Activated B cell treated with CpG ODN at 0.5 μM for 24 hours (primary cell): ENCODE measurements around the gene AGAP2. TPM values are rescaled to one million over a fixed set of nuclear protein-coding genes. Genes with fewer than 3 reads are reported as not detected.

Source experiments
- ATAC-seq: fragments of 200-7000 bp; cut with Tn5 transposase; one replicate; pipeline ENCODE4 v1.10.0; 2021; ENCODE audit warnings: low read depth, mild to moderate bottlenecking, moderate library complexity
- CTCF ChIA-PET: fragments of 350-600 bp; sonication (Branson Sonifier 250); formaldehyde crosslinking; loops from one replicate; lab custom pipeline; 2021; ENCODE audit warnings: antibody characterized with exemption; lab: Charles Lee
- POLR2A ChIA-PET: fragments of 350-600 bp; sonication (Branson Sonifier 250); formaldehyde crosslinking; loops from one replicate; lab custom pipeline; 2021; ENCODE audit warnings: antibody characterized with exemption; lab: Charles Lee
- DNase-seq: peaks from one replicate; pipeline ENCODE4 v3.0.0; 2022
- H3K27ac Mint-ChIP-seq: one replicate; pipeline ENCODE4 v1.8.0; 2020; ENCODE audit warnings: mixed read lengths
- H3K27me3 Mint-ChIP-seq: one replicate; pipeline ENCODE4 v1.8.0; 2021; ENCODE audit warnings: mixed read lengths
- H3K36me3 Mint-ChIP-seq: one replicate; pipeline ENCODE4 v1.8.0; 2021; ENCODE audit warnings: low read depth, mixed read lengths
- H3K4me1 Mint-ChIP-seq: one replicate; pipeline ENCODE4 v1.8.0; 2021; ENCODE audit warnings: mixed read lengths
- H3K4me3 Mint-ChIP-seq: one replicate; pipeline ENCODE4 v1.8.0; 2020; ENCODE audit warnings: mild to moderate bottlenecking, mixed read lengths
- H3K9me3 Mint-ChIP-seq: one replicate; pipeline ENCODE4 v1.8.0; 2020; ENCODE audit warnings: mixed read lengths
- CTCF ChIP-seq: fragments of 200-600 bp; IDR thresholded peaks from one replicate; pipeline ENCODE4 v1.8.0; 2022; ENCODE audit warnings: antibody characterized with exemption, mild to moderate bottlenecking
- intact Hi-C: fragments of 100-400 bp; cut with micrococcal nuclease; formaldehyde crosslinking; loops from one replicate; pipeline ENCODE4 v1.15.1; 2024
- total RNA-seq: library from RNA; stranded (reverse); gene quantifications from 2 replicates; pipeline ENCODE4 v1.2.3, GENCODE V29; 2022

Gene AGAP2
- total RNA-seq, 1 donor from 2014 or later, result 18.5 TPM

GRCh38 chr12:57732726-57733593 lies 5.6 kb downstream of the AGAP2 start:
- ChIA-PET CTCF (interaction anchor here (0.7 kb wide), 1 partner anchor 351 kb away, joined by 3 read pairs; no protein-coding TSS in a partner anchor), POLR2A (interaction anchor here (0.6 to 1.0 kb wide), 2 partner anchors 8 to 9 kb away, joined by 3 to 6 read pairs; no protein-coding TSS in a partner anchor)
- DNase-seq, result no peak
- ATAC-seq, result no peak
- no peak for TF ChIP-seq CTCF
- Mint-ChIP-seq H3K9me3 (no peaks in the 10 kb centered on the region), H3K4me3 (no peak overlapping the region), H3K27ac (no peak overlapping the region), H3K27me3 (no peaks in the 10 kb centered on the region), H3K4me1 (peaks cover 3% of the 10 kb centered on the region), H3K36me3 (peaks cover 73% of the 10 kb centered on the region)
- intact Hi-C loops, result no loop called here

GRCh38 chr12:57732270-57732669 lies 6.3 kb downstream of the AGAP2 start:
- H3K4me3 Mint-ChIP-seq, result no peak overlapping the region
- TF ChIP-seq CTCF, result no peak
- H3K9me3 Mint-ChIP-seq, result no peaks in the 10 kb centered on the region
- ATAC-seq, result no peak
- no peaks in the 10 kb centered on the region for H3K27me3 Mint-ChIP-seq
- ChIA-PET POLR2A (interaction anchor here (1.0 kb wide), 1 partner anchor 9 kb away, joined by 6 read pairs; no protein-coding TSS in a partner anchor), CTCF (no interaction called here)
- H3K4me1 Mint-ChIP-seq, result peaks cover 3% of the 10 kb centered on the region
- H3K36me3 Mint-ChIP-seq, result peaks cover 78% of the 10 kb centered on the region
- intact Hi-C loops, result no loop called here
- H3K27ac Mint-ChIP-seq, result no peak overlapping the region
- no peak for DNase-seq

GRCh38 chr12:57731411-57732080 lies 7.0 kb downstream of the AGAP2 start:
- no peak overlapping the region for H3K27ac Mint-ChIP-seq
- POLR2A ChIA-PET, result no interaction called here
- H3K36me3 Mint-ChIP-seq, result peaks cover 79% of the 10 kb centered on the region
- H3K9me3 Mint-ChIP-seq, result no peaks in the 10 kb centered on the region
- intact Hi-C loops, result no loop called here
- peaks cover under 1% of the 10 kb centered on the region for H3K4me1 Mint-ChIP-seq
- no peak overlapping the region for H3K4me3 Mint-ChIP-seq
- ATAC-seq, result no peak
- CTCF ChIA-PET, result no interaction called here
- no peak for DNase-seq
- H3K27me3 Mint-ChIP-seq, result no peaks in the 10 kb centered on the region
- TF ChIP-seq CTCF, result no peak

- no peaks in the 10 kb centered on the region for H3K27me3 Mint-ChIP-seq
- H3K27ac Mint-ChIP-seq, result no peak overlapping the region
- no peak overlapping the region for H3K4me3 Mint-ChIP-seq
- intact Hi-C loops, result no loop called here
- H3K9me3 Mint-ChIP-seq, result no peaks in the 10 kb centered on the region
- DNase-seq (no peak), ATAC-seq (no peak)
- H3K36me3 Mint-ChIP-seq, result peaks cover 80% of the 10 kb centered on the region
- ChIA-PET POLR2A (no interaction called here), CTCF (no interaction called here)
- H3K4me1 Mint-ChIP-seq, result peaks cover 3% of the 10 kb centered on the region
- TF ChIP-seq CTCF, result no peak
These were observed 8.0 kb downstream of the AGAP2 start for GRCh38 chr12:57730336-57731067.
